Naive B cell (primary cell): ENCODE data around the gene ZMYND12. TPM values are rescaled to one million over a fixed set of nuclear protein-coding genes. Genes with fewer than 3 reads are reported as not detected.
"Not testable (repeated sequence)": the region's sequence is repeated elsewhere in the genome, so short reads cannot be mapped to it uniquely, and the experiment has no call there.

Source experiments
- ATAC-seq, 2 donors: fragments of 150-1000 bp; cut with Tn5 transposase; 2 replicates each; pipeline ENCODE4 v1.10.0; 2021; ENCODE audit warnings: low read depth in 2 of 2, mild to moderate bottlenecking in 2 of 2, moderate library complexity in 2 of 2
- DNase-seq: peaks from one replicate; pipeline ENCODE4 v3.0.0; 2022
- H3K27ac Mint-ChIP-seq, 6 donors: one replicate each; pipeline ENCODE4 v1.8.0; 2020 to 2022; ENCODE audit warnings: mild to moderate bottlenecking in 6 of 6, mixed read lengths in 6 of 6, moderate library complexity in 5 of 6, inconsistent platforms in 2 of 6
- H3K27me3 Mint-ChIP-seq, 3 donors: one replicate each; pipeline ENCODE4 v1.8.0; 2021 to 2022; ENCODE audit warnings: mixed read lengths in 3 of 3, mild to moderate bottlenecking in 1 of 3
- H3K36me3 Mint-ChIP-seq, 2 donors: one replicate each; pipeline ENCODE4 v1.8.0; 2020 to 2022; ENCODE audit warnings: mixed read lengths in 2 of 2, inconsistent platforms in 1 of 2, mild to moderate bottlenecking in 1 of 2
- H3K4me1 Mint-ChIP-seq, 3 donors: one replicate each; pipeline ENCODE4 v1.8.0; 2020 to 2022; ENCODE audit warnings: mixed read lengths in 3 of 3, inconsistent platforms in 1 of 3, mild to moderate bottlenecking in 1 of 3, moderate library complexity in 1 of 3
- H3K4me3 Mint-ChIP-seq, 8 donors: one replicate each; pipeline ENCODE4 v1.8.0; 2020 to 2022; ENCODE audit warnings: mild to moderate bottlenecking in 8 of 8, mixed read lengths in 8 of 8, moderate library complexity in 8 of 8, inconsistent platforms in 2 of 8
- H3K9me3 Mint-ChIP-seq, 7 donors: one replicate each; pipeline ENCODE4 v1.8.0; 2020 to 2022; ENCODE audit warnings: mixed read lengths in 7 of 7, mild to moderate bottlenecking in 5 of 7, inconsistent platforms in 2 of 7, moderate library complexity in 1 of 7
- polyA plus RNA-seq, 6 donors: library from polyadenylated mRNA; unstranded; fragments of 300-500 nt; fragmentation: Illumina TruSeq; gene quantifications; one replicate each; pipeline ENCODE4 v1.2.3, GENCODE V29; 2021; ENCODE audit warnings: low read depth in 6 of 6

ZMYND12 gene
- 1 to 10 TPM in 4 of 6 donors, under 1 TPM in 2; 0.33 to 5.7 (median 1.9) TPM for polyA plus RNA-seq

GRCh38 chr1:42456010-42456753 is at the start of gene ZMYND12, which contains the start of gene PPCS:
Gene ZMYND12, minus strand, starts transcription at chr1:42456022. Its CDS starts 25 bp downstream, at chr1:42455997.
Gene PPCS, plus strand, starts transcription at chr1:42456543. Its CDS starts 23 bp downstream, at chr1:42456566.
- H3K36me3 Mint-ChIP-seq: peaks cover 14 to 26% of the 10 kb centered on the region in 2 donors
- DNase-seq (peak; percentile 96), ATAC-seq (peak; percentile 87 to 88)
- peaks cover 24 to 37% (median 33%) of the 10 kb centered on the region in 3 donors for H3K4me1 Mint-ChIP-seq
- no peaks in the 10 kb centered on the region for H3K27me3 Mint-ChIP-seq
- H3K4me3 Mint-ChIP-seq: peak within 1 kb of the TSS; percentile 80 to 97 (median 92)
- H3K9me3 Mint-ChIP-seq: no peaks in the 10 kb centered on the region
- peak within 1 kb of the TSS; percentile 98 to 100 (median 100) for H3K27ac Mint-ChIP-seq

GRCh38 chr1:42504535-42505128 is 48.8 kb upstream of the ZMYND12 start:
- H3K4me3 Mint-ChIP-seq: no peak overlapping the region
- no peaks in the 10 kb centered on the region for H3K27me3 Mint-ChIP-seq
- ATAC-seq (no peak), DNase-seq (no peak)
- no peaks in the 10 kb centered on the region for H3K4me1 Mint-ChIP-seq
- peaks cover 30 to 37% of the 10 kb centered on the region in 2 donors for H3K36me3 Mint-ChIP-seq
- H3K9me3 Mint-ChIP-seq: peaks cover 8 to 69% (median 49%) of the 10 kb centered on the region in 7 donors
- H3K27ac Mint-ChIP-seq: no peak overlapping the region

- H3K27ac Mint-ChIP-seq, H3K4me3 Mint-ChIP-seq, H3K4me1 Mint-ChIP-seq, DNase-seq, ATAC-seq, H3K27me3 Mint-ChIP-seq: not testable (repeated sequence)
- Mint-ChIP-seq H3K9me3 (peaks cover 8 to 54% (median 40%) of the 10 kb centered on the region in 7 donors), H3K36me3 (peaks cover 24 to 33% of the 10 kb centered on the region in 2 donors)
These were observed 46.2 kb upstream of the ZMYND12 start for GRCh38 chr1:42502031-42502430.

GRCh38 chr1:42490237-42490636 is 34.4 kb upstream of the ZMYND12 start:
- Mint-ChIP-seq H3K9me3 (peaks cover 0 to 17% (median 8%) of the 10 kb centered on the region in 7 donors), H3K4me3 (no peak overlapping the region), H3K27me3 (no peaks in the 10 kb centered on the region), H3K36me3 (peaks cover 11 to 28% of the 10 kb centered on the region in 2 donors), H3K27ac (no peak overlapping the region), H3K4me1 (no peaks in the 10 kb centered on the region)
- no peak for ATAC-seq
- DNase-seq: no peak

GRCh38 chr1:42484382-42484781 is 28.6 kb upstream of the ZMYND12 start:
- H3K27ac Mint-ChIP-seq: no peak overlapping the region
- H3K36me3 Mint-ChIP-seq: peaks cover 18 to 22% of the 10 kb centered on the region in 2 donors
- H3K4me3 Mint-ChIP-seq: no peak overlapping the region
- H3K4me1 Mint-ChIP-seq: no peaks in the 10 kb centered on the region
- ATAC-seq: no peak
- H3K27me3 Mint-ChIP-seq: no peaks in the 10 kb centered on the region
- DNase-seq: no peak
- peaks cover 0 to 3% (median 0%) of the 10 kb centered on the region in 7 donors for H3K9me3 Mint-ChIP-seq

- peak overlapping the region in 1 of 6 donors; percentile 3 for H3K27ac Mint-ChIP-seq
- no peak for DNase-seq
These were observed 26.9 kb upstream of the ZMYND12 start for GRCh38 chr1:42482635-42483153.

GRCh38 chr1:42480921-42481320 is 25.1 kb upstream of the ZMYND12 start:
- H3K36me3 Mint-ChIP-seq: peaks cover 8 to 16% of the 10 kb centered on the region in 2 donors
- ATAC-seq (no peak), DNase-seq (no peak)
- H3K27ac Mint-ChIP-seq: no peak overlapping the region
- H3K4me1 Mint-ChIP-seq: no peaks in the 10 kb centered on the region
- H3K4me3 Mint-ChIP-seq: no peak overlapping the region
- no peaks in the 10 kb centered on the region for H3K27me3 Mint-ChIP-seq
- no peaks in the 10 kb centered on the region for H3K9me3 Mint-ChIP-seq

More at GRCh38 chr1:42482635-42483153, 26.9 kb upstream of the ZMYND12 start:
- H3K36me3 Mint-ChIP-seq: peaks cover 16 to 22% of the 10 kb centered on the region in 2 donors
- no peaks in the 10 kb centered on the region for H3K4me1 Mint-ChIP-seq
- no peaks in the 10 kb centered on the region for H3K27me3 Mint-ChIP-seq
- ATAC-seq: no peak
- H3K4me3 Mint-ChIP-seq: no peak overlapping the region
- H3K9me3 Mint-ChIP-seq: peaks cover 0 to 3% (median 0%) of the 10 kb centered on the region in 7 donors

GRCh38 chr1:42479621-42480020 is 23.8 kb upstream of the ZMYND12 start:
- DNase-seq: no peak
- Mint-ChIP-seq H3K4me1 (no peaks in the 10 kb centered on the region), H3K27ac (peak overlapping the region in 2 of 6 donors; percentile 34 to 44), H3K9me3 (no peaks in the 10 kb centered on the region), H3K36me3 (peaks cover 8 to 11% of the 10 kb centered on the region in 2 donors), H3K27me3 (no peaks in the 10 kb centered on the region), H3K4me3 (no peak overlapping the region)
- no peak for ATAC-seq

GRCh38 chr1:42477775-42478174 is 22.0 kb upstream of the ZMYND12 start:
- Mint-ChIP-seq H3K9me3 (no peaks in the 10 kb centered on the region), H3K4me1 (no peaks in the 10 kb centered on the region), H3K36me3 (peaks cover 3% of the 10 kb centered on the region in 2 donors), H3K27ac (no peak overlapping the region), H3K4me3 (no peak overlapping the region), H3K27me3 (no peaks in the 10 kb centered on the region)
- no peak for DNase-seq
- ATAC-seq: no peak

GRCh38 chr1:42477354-42477753 is 21.5 kb upstream of the ZMYND12 start:
- not testable (repeated sequence) for H3K4me3 Mint-ChIP-seq, DNase-seq, H3K4me1 Mint-ChIP-seq, ATAC-seq, H3K27ac Mint-ChIP-seq, H3K9me3 Mint-ChIP-seq, H3K27me3 Mint-ChIP-seq, H3K36me3 Mint-ChIP-seq

- Mint-ChIP-seq H3K27me3 (no peaks in the 10 kb centered on the region), H3K9me3 (no peaks in the 10 kb centered on the region), H3K4me3 (no peak overlapping the region), H3K27ac (no peak overlapping the region), H3K36me3 (no peaks in the 10 kb centered on the region), H3K4me1 (no peaks in the 10 kb centered on the region)
- no peak for ATAC-seq
- no peak for DNase-seq
These were observed 20.8 kb upstream of the ZMYND12 start for GRCh38 chr1:42476605-42477004.

- H3K27ac Mint-ChIP-seq: no peak overlapping the region
- DNase-seq: no peak
- no peak overlapping the region for H3K4me3 Mint-ChIP-seq
- ATAC-seq: no peak
- H3K4me1 Mint-ChIP-seq: no peaks in the 10 kb centered on the region
- H3K9me3 Mint-ChIP-seq: no peaks in the 10 kb centered on the region
- H3K27me3 Mint-ChIP-seq: no peaks in the 10 kb centered on the region
- peaks cover 0 to 15% of the 10 kb centered on the region in 2 donors for H3K36me3 Mint-ChIP-seq
These were observed 13.9 kb upstream of the ZMYND12 start for GRCh38 chr1:42469727-42470126.

- peaks cover 8 to 26% (median 24%) of the 10 kb centered on the region in 3 donors for H3K4me1 Mint-ChIP-seq
- H3K27ac Mint-ChIP-seq: peak overlapping the region in 1 of 6 donors; percentile 22
- H3K36me3 Mint-ChIP-seq: peaks cover 0 to 15% of the 10 kb centered on the region in 2 donors
- no peaks in the 10 kb centered on the region for H3K27me3 Mint-ChIP-seq
- DNase-seq: no peak
- H3K9me3 Mint-ChIP-seq: no peaks in the 10 kb centered on the region
- no peak overlapping the region for H3K4me3 Mint-ChIP-seq
- ATAC-seq: no peak
These were observed 10.2 kb upstream of the ZMYND12 start for GRCh38 chr1:42466030-42466429.
